Activated CD8-positive, alpha-beta memory T cell treated with anti-CD3 and anti-CD28 coated beads for 24 hours (primary cell): Measurements from ENCODE around the gene FSIP1.
A peak's percentile ranks its signal among the peaks of the same experiment; 100 is the strongest.
"Not testable (repeated sequence)": the region's sequence is repeated elsewhere in the genome, so short reads cannot be mapped to it uniquely, and the experiment has no call there.

Experiments
- DNase-seq: peaks from one replicate; pipeline ENCODE4 v3.0.0-alpha.2; 2020

The FSIP1 gene

DNA sequence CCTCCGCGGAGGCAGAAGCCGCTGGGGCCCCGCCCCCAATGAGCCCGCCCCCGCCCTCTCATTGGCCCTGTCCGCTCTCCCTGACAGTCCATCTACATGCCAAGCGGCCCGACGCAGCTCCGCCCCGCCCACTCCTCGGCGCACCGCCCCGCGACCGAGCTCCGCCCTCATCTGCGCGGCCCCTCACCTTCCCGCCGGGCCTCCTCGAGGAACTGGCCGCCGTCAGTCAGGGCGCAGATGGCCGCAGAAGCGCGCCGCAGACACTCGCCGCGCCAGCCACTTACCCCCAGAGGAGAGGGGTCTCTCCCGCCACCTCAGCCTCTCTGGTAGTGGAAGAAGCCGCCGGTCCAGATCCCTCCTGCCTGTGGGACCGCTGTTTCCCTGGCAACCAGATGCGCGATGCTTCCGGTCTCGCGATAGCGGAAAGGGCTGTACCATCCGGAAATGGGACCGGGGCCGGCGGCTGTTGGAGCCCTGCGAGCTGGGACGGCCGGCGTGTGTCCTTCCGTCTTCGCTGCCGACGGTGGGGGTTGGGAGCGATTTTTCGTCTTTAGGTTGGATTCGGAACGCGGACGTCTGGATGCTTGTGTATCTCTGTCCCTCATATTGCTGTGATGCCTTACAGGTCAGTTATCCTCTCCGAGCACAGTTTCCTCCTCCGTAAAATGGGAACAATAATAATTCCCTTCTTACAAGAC is at the start of gene FSIP1:
Gene FSIP1 (minus strand): TSS at position 401 of the 698 bp plus-strand sequence. CDS start 6,317 bp downstream, outside the sequence.
- DNase-seq, result peak; percentile 99

DNA sequence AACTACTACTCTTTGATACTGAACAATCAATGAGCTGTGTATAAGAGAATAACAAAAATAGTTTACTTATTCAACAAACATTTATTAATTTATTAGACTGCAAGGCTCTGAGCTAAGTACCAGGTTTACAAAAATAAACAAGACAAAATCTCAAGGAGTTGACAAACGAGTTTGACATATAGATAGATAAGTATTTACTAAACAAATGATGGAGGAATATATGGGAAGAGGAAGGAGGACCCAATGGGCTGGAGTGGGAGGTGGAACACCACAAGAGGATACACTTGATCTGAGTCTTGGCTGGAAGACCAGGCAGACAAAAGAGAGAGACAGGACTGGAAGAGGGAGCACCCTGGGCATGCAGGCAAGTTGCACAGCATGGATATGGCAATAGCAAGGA is 47.5 kb upstream of the FSIP1 start:
- no peak for DNase-seq

DNA sequence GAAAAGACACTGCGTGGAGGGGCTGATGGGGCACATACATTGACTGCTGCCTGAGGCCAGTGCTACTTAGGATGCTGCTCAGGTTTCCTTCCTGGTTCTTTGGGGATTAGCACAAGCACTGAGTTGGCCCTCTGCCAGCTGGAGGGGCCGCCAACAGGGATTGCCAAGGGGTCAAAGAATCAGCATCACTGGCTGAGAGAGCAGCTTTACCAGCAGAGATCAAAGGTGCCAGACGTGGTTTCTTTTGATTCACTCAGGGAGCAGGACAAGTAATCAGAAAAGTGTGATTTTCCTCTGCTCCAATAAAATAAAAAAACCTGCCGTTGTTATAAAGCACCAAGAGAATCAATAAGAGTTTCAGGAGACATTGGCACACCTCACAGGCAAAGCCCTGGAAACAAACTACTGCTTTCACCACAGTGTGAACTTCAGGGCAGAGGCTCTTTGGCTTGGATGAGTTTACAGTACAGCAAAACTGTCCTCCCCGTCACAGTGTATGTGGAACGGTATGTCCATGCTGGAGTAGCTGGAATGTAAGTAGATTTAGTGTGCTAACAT is 45.8 kb upstream of the FSIP1 start:
- no peak for DNase-seq

DNA sequence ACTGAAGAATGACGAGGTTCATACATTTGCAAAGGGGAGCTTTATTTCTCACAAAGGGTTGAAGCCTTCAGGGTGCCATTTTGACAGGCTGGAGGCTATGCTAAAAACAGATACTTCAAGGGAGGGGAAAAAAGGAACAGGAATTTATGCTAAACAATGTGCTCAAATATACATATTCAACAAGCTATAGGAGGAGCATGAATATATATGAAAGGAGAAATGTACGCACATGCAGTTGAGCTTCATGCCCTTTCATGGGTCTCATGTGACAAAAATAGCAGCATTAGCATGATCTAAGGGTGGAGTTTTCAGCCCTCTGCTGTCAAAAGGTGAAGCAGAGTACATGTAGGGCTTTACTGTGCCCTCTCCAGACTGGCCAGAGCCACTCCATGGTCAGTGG is 44.3 kb upstream of the FSIP1 start:
- DNase-seq, result no peak

DNA sequence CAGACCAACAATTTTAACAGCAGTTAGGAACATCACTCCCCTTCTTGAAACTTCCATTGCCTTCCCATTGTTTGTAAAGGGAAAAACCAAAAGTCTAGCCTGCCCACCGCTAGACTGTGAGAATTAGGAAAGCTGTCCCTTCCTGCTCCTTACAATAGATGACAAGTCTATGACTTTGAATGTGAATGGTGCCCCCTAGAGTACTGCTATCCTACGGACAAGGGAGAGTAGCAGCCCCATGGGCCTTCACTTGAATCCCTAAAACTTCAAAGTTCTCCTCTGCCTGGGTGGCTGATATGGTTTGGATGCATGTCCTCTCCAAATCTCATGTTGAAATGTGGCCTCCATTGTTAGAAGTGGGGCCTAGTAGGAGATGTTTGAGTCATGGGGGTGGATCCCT is 41.0 kb upstream of the FSIP1 start:
- DNase-seq, result no peak

DNA sequence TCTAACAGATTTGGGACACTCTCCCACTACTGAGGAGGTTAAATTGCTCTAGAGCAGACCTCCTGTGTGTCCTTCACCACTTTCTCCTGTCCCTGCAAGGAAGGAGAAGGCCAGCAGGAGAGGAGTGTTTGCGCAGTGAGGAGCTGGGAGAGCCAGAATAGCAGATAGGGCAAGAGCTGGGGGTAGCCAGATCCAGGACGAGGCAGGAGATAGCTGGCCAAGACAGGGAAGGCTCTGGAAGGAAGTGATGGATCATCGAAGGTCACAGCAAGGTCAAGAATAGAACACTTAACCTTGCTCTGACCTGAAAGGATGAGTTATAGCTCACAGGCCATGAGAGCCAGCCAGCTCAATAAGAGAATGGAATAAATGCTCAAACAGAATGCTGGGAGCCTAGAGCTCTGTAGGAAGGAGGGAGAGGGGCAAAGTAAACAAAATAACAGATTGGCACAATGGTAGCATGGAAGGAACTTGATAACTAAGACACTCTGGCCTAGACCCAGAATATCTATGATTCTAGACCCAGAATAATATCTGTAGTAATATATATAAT is 37.5 kb upstream of the FSIP1 start:
- no peak for DNase-seq

DNA sequence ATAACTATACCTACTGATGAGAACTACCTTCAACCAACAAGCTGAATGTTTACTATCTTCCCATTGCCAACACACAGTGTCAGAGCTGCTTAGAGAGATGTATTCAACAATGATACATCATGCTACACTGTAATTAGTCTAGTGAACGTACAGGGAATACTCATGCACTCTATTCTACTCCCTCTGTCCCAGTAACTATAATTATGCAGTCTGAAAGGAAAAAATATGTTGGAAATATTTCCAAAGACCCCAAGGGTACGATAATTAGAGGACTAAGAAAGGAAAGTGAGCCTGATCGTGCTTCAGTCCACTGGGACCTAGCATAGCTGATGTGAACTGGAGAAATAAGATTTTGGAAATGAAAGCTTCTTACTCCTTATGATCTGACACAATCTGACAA is 36.9 kb upstream of the FSIP1 start:
- DNase-seq, result no peak

DNA sequence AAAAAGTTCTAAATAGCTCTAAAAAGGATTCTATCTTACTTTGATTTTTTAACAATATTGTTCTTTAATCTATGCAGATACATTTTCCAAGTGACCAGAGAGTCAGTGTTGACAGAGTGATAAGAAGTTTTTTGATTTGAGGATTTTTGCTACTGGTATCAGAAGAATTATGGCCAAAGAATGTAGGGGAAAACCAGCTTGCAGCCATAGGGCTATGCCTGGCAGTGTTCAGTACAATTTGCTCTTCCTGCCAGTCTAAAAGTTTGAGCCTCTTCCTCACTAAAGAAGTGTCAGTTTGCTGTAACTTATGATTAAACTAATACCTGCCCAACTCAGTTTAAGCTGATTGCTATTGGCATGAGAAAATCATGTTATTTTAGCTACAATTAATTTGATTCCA is 35.3 kb upstream of the FSIP1 start:
- DNase-seq, result no peak

DNA sequence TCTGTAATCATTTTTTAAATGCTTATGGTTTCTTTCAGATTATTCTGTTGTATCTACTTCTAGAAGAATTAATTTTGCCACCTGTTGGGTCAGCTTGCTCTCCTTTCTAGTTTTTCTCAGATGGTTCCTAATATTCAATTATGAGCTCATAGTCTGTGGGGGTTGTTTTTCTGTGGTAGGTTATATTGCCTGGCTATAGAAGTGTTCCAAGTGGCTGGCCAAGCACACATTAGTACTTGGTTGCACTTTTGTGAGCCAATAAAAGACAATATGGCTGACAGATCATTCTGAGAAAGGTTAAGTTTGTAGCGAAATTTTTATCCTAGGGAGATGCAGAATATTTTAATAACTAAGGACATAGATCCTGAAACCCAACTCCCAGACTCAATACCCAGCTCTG is 31.8 kb upstream of the FSIP1 start:
- no peak for DNase-seq

DNA sequence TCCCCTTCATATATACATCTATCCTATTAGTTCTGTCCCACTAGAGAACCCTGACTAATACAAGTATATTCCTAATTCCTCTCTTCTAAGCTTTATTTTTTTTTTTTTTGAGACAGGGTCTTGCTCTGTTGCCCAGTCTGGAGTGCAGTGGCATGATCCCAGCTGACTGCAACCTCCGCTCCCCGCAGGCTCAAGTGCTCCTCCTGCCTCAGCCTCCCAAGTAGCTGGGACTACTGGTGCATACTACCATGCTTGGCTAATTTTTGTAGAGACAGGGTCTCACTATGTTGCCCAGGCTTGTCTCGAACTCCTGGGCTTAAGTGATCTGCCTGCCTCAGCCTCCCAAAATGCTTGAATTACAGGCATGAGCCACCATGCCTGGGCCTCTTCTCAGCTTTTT is 30.0 kb upstream of the FSIP1 start:
- DNase-seq, result not testable (repeated sequence)

DNA sequence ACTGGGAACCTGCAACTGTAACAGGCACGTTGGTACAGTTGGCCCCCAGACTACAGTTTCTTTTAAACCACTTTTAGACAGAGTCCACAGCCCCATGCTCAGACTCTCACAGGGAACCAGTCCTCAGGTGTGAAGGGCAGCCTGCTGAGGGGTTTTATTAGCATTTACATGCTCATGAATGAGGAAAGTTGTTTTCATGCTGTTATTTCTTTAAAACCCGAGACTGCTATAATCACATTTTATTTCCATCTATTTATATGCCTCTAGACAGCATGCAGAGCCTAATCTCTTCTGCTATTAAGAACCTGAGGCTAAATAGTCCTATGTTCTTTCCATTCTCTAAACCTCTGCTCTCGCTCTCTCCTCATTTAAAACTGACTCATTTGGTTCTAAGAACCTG is 26.3 kb upstream of the FSIP1 start:
- DNase-seq, result no peak

DNA sequence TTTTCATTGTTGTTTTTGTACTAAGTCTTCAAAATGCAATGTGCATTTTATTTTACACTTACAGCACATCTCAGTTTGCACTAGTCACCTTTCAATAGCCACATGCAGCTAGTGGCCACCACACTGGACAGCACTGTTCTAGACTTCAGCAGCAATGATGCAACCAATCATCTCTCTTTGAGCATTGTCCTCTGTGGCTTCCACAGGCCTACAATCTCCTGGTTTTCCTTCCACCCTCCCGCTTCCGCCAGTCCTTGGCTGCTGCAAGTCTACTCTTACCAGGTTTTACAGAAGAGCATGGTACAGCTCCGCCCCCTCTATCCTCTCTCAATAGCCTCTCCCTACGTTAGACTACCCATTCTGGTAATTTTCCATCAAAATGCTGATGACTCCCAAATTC is 25.1 kb upstream of the FSIP1 start:
- DNase-seq, result no peak

DNA sequence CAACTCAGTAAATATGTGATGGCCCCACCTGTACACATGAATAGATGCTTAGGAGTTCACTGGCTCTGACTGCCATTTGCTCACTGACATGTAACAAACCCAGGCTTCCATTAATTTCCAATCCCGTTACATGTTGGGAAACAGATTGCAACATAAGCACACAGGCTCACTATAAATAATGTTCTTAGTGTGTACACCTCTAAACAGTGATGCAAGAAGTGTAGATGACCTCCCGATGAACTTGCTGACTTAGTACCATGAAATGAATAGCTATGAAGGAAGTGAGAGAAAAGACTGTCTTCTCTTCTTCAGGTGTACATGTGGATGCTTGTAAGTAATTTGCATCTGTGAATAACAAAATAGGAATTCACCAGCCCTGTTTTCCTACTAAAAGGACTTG is 21.4 kb upstream of the FSIP1 start:
- no peak for DNase-seq

DNA sequence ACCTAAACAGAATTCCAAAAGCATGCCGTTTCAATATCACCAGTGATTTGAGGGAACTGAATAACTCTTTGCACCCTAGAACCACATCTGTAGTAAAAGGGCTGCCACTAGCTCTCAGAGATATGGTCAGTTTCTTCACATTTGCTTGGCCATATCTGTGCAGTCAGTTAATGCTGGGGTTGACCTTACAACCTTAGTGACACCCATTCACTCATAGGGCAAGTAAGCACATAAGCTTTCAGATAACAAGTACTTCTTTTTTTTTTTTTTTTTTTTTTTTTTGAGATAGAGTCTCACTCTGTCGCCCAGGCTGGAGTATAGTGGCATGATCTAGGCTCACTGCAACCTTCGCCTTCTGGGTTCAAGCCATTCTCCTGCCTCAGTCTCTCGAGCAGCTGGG is 20.4 kb upstream of the FSIP1 start:
- DNase-seq, result no peak

DNA sequence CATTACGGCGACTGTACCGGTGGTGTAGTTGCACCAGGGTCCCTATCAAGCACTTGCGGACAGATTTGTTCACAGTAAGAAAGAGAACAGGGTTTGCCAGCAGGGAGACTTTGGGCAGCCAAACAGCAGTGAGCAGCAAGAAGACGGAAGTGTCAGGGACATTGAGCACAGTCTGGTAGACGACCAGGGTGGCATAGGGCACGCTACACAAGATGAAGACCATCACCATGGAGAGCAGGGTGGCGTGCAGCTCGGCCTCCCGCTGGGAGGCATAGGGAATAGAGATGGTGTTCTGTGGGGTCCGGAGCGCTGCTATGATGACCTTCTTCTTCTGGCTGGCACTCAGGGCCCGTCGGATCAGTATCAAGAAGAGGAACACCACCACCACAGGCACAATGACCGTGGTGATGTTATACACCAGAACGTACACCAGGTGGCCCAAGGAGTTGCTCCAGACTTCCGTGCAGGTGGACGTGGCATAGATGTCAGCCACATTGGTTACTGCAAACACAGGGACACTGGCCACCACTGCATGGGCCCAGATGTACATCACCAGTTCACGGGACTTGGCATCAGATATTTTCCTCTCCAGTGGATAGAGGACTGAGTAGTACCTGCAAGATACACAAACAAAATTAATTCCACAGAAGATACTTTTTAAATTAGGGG is 19.1 kb upstream of the FSIP1 start:
- no peak for DNase-seq

DNA sequence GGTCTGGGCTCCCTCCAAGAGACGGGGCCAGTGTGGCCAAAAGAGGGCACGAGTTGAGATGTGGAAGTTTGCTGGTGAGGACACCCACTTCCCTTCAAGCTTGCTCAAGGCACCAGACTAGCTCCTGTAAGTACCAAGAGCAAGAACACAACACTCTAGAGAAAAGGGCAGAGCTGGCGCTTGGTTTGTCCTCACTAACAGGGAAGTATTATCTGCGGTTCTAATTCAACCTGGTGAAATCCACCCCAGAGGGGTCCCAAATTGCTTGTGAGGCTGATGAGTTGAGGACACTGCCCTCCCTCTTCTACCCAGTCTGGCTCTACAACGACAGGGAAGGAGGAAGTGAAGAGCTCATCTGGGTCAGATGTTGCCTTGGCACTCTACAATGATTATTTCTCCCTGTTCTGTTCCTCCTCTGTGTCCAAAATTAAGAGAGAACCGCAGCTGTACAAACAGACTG is 16.9 kb upstream of the FSIP1 start:
- DNase-seq, result no peak

DNA sequence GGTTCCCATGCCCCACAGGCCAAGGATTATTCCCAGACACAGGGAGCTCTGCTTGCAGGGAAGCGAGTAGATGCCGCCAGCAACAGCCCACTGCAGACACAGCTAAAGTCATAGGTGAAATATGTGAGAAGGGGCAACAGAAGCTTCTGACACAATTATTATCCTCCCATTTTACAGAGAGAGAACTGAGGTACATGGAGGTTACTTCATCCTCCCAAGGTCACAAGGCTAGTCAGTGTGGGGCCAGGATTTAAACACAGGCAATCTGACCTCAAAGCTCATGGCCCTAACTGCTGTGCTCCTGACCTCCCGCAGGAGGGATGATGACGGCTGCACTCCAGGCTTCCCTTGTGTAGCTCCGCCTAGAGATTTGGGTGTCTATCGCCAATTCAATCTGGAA is 15.7 kb upstream of the FSIP1 start:
- DNase-seq, result no peak

DNA sequence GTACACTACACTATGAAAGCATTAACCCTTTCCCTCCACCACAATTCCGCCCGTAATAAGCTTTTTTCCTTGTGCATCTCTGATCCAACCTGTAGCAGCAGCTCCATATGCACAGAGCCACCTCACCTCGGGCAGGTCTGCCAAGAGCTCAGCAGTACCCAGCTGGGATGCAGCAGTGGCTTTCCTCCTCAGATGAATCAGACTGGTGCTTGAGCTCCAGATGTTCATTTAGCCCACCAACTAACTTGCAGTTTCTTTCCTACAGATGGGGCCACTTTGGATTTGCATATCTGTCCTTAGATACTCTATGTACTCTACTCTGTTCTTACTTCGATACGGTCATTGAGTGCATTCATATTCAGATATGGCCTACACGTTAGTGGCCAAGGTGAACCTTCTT is 14.8 kb upstream of the FSIP1 start:
- DNase-seq, result no peak

DNA sequence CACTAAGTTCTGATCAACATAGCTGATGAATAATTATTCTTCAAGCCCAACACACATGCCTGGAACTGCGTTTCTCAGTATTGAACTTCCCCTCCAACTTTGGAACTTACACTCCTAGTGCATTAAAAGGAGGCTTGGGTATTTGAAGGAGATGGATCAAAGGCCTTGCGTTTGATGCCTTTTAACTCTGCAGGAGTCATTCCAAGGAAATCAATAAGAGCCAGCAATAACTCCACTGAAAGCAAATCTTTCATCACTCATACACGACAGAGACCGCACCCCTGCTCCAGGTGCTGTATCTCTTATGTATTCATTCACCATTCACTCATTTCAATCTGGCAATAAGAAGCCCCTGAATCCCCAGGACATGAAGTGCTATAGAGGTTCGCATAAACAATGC is 14.0 kb upstream of the FSIP1 start:
- DNase-seq, result no peak

DNA sequence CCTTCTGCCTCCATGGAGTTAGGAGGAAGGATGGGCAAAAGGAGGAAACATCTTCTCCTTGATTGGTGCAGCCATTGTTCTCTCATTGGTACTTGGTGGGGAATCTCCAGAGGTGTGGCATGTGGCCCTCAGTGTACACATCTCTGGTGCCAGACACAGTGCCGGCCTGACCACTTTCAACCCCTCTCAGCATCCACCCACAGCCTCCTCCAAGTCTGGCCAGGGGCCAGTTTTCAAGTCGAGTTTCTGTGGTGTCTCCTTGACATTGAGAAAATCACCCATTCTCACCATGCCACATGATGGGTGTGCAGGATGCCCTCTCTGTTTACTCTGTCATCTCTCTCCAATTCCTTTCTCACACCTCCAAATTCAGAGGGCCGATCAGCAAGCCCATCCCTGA is 12.8 kb upstream of the FSIP1 start:
- no peak for DNase-seq

DNA sequence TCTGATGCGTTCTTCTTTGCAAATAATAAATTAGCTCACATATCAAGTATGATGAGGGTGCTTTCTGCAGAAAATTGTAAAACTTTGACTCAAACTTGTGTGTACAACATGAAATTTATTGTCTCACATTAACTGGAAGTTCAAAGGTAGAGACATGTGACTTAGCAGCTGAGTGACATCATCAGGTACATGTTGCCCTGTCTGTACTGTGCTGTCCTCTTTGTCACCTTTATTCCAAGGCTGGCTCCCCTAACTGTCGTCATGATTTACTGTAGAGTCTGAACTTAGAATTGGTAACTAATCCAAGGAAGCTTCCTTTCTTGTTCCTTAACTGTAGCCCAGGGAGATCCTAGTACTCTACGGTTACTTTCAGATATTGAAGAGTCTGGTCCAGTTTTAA is 12.3 kb upstream of the FSIP1 start:
- no peak for DNase-seq

DNA sequence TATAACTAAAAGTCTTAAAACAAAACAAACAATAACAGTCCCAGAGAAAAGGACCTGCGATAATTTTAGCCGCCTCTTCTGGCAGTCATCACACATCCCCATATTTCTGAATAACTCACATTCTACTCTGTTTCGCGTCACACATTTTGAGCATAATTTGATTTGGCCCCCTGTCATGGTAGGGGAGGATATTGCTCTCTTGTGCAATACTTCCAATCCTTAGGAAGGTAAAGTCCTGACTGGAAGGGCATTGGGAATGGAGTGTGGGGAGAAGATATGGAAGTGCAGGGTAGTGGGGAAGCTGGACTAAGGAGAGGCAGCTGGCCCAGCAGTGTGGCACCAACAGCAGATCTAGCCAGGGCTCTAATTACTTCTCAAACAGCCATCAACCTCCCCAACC is 11.3 kb upstream of the FSIP1 start:
- DNase-seq, result no peak

DNA sequence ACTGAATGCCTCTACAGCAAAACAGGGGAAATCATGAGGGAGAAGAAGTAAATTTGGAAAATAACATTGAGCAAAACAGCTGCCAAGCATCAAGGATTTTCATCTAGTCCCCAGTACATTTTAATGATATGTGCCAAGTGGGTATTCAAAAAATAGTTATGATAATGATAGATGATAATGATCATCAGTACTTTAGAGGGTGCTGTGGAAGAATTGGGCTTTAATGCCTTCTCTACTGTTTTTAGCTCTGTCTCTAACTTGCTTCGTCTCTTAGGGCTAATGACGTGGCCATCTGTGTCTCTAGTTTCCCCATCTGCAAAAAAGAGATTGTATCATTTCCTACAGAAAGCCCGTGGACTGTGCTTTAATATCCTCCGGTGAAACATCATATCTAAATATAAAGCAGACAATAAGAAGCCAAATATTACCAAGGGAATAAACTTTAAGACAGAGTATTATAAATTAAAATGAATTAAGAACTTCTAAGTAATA is 10.2 kb upstream of the FSIP1 start:
- no peak for DNase-seq
